Astrocyte of the cerebellum (primary cell): ENCODE measurements around the gene GRAMD4.
"Not testable (repeated sequence)": the region's sequence is repeated elsewhere in the genome, so short reads cannot be mapped to it uniquely, and the experiment has no call there.

Source experiments
- DNase-seq: peaks from one replicate; pipeline ENCODE4 v3.0.0-alpha.2; 2011; ENCODE audit warnings: low read depth
- H3K4me3 ChIP-seq: 2 replicates; pipeline ENCODE4 v1.5.1; 2011; ENCODE audit warnings: mild to moderate bottlenecking, low read depth, low read length, moderate library complexity
- in situ Hi-C: cut with HindIII; loops from 2 replicates; pipeline ENCODE4 v1.10.0; 2017; ENCODE audit warnings: low sequenced_read_pairs
- TF ChIP-seq, protein P1 (sequence below): IDR thresholded peaks from 2 replicates; pipeline ENCODE4 v1.5.1; 2012; ENCODE audit warnings: low read length, low read depth, moderate library complexity, mild to moderate bottlenecking; ENCODE audit errors: missing control alignments

Gene GRAMD4

GRCh38 chr22:46632646-46633249 is 12.6 kb downstream of the GRAMD4 start:
- no peak overlapping the region for H3K4me3 ChIP-seq
- TF ChIP-seq, protein P1, sequence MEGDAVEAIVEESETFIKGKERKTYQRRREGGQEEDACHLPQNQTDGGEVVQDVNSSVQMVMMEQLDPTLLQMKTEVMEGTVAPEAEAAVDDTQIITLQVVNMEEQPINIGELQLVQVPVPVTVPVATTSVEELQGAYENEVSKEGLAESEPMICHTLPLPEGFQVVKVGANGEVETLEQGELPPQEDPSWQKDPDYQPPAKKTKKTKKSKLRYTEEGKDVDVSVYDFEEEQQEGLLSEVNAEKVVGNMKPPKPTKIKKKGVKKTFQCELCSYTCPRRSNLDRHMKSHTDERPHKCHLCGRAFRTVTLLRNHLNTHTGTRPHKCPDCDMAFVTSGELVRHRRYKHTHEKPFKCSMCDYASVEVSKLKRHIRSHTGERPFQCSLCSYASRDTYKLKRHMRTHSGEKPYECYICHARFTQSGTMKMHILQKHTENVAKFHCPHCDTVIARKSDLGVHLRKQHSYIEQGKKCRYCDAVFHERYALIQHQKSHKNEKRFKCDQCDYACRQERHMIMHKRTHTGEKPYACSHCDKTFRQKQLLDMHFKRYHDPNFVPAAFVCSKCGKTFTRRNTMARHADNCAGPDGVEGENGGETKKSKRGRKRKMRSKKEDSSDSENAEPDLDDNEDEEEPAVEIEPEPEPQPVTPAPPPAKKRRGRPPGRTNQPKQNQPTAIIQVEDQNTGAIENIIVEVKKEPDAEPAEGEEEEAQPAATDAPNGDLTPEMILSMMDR, result no peak
- in situ Hi-C loops, result no loop called here
- no peak for DNase-seq

DNA sequence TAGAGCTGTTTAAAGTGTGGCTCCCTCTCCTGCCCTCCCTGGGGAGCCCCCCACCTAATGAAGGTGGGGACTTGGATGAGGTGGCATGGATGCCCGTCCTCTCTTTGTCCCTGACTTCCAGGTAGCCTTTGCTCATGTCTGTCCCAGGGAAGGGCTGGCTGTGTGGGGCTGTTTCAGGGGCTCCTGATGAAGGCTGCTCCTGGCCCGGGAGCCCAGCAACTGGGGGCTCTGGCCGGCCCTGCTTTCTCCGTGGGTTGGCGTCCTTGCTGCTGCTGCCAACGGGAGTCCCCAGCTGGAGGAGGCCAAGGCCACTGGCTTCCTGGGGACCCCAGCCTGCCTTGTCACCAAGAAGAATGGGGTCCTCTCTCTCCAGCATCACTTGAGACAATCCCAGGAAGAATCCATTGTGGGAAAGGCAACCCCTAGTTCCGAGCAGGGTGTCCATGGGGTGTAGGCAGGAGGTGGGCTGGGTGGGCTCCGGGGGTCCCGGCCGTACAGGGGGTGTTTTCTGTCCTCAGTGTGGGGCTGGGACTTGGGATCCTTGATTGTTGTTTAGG is 13.2 kb downstream of the GRAMD4 start:
- H3K4me3 ChIP-seq, result no peak overlapping the region
- no peak for DNase-seq
- in situ Hi-C loops, result no loop called here

GRCh38 chr22:46634011-46634699 is 14.0 kb downstream of the GRAMD4 start:
- no peak overlapping the region for H3K4me3 ChIP-seq
- DNase-seq, result no peak
- TF ChIP-seq, protein P1, result no peak
- in situ Hi-C loops, result no loop called here

More for the DNA sequence above, 13.2 kb downstream of the GRAMD4 start:
- TF ChIP-seq, protein P1, result no peak

- DNase-seq, in situ Hi-C loops, H3K4me3 ChIP-seq: not testable (repeated sequence)
Observed at GRCh38 chr22:46634973-46635685, 14.9 kb downstream of the GRAMD4 start.

DNA sequence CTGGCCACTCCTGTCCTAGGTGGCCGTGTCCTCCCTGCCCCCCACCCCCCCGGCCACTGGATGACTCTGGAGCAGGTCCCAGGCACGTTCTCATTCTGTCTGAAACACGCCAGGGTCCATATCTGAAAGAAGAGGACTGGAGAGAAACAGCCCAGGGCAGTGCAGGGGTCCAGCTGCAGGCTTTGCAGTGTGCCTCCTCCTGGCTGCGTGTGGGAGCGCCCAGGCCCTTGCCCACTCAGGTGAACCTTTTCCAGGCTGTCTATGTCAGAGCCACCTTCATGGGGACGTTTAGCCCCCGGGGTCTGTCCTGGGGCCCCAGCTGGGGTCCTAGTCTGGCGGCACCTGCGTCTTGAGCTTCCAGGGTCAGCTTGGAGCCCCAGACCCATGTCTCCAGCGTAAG is 15.6 kb downstream of the GRAMD4 start:
- H3K4me3 ChIP-seq, result no peak overlapping the region
- no peak for DNase-seq
- in situ Hi-C loops, result no loop called here
- TF ChIP-seq, protein P1, result no peak

- TF ChIP-seq, protein P1, result no peak
- in situ Hi-C loops, result no loop called here
- H3K4me3 ChIP-seq, result no peak overlapping the region
- DNase-seq, result no peak
Observed at GRCh38 chr22:46636221-46637002, 16.2 kb downstream of the GRAMD4 start.
